Spleen (tissue), 7 donors: Measurements from ENCODE around the gene ACVR2B.

Experiments used
- POLR2A ChIP-seq, 3 donors: fragments of 450-650 bp; IDR thresholded peaks; one replicate each; pipeline ENCODE4 v1.5.1; 2017; ENCODE audit warnings: antibody characterized with exemption in 3 of 3, mild to moderate bottlenecking in 1 of 3
- POLR2AphosphoS5 ChIP-seq, 3 donors: sonication (generic); formaldehyde crosslinking; IDR thresholded peaks; one replicate each; pipeline ENCODE4 v1.5.1; 2017; ENCODE audit warnings: antibody characterized with exemption in 3 of 3
- TF ChIP-seq, protein P1 (sequence below), 11 experiments: fragments of 200-600 bp in 7 of 11; fragments of 450-650 bp in 4 of 11; sonication (generic) in 4 of 11; IDR thresholded peaks in 8 of 11; conservative IDR thresholded peaks in 3 of 11; 1 replicate in 7 of 11; 2 replicates in 4 of 11; pipeline versions ENCODE4 v1.4.0 to v1.8.0; 2016 to 2021; ENCODE audit warnings: antibody characterized with exemption in 11 of 11, inconsistent platforms in 4 of 11, mild to moderate bottlenecking in 1 of 11
- donor health status: DM: no; HTN: no; CAD: no; lungs with moderate emphysema.
- donor health status: DM: no; HTN: no; CAD: no.
- donor health status: DM: no; HTN: no; CAD: no.

DNA sequence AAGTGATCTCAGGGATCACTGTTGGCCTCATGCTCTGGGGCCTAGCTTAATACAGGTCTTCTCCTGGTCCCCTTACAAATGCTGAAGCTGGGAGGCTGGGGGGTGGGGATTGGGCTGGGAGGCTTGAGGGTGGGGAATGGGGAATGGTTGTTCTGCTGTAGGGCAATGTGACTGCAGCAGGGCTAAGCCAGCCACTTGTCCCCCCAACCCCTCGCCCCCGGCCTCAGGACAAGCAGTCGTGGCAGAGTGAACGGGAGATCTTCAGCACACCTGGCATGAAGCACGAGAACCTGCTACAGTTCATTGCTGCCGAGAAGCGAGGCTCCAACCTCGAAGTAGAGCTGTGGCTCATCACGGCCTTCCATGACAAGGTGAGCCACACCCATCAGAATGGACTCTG lies 25.2 kb downstream of the ACVR2B start:
- TF ChIP-seq, protein P1, sequence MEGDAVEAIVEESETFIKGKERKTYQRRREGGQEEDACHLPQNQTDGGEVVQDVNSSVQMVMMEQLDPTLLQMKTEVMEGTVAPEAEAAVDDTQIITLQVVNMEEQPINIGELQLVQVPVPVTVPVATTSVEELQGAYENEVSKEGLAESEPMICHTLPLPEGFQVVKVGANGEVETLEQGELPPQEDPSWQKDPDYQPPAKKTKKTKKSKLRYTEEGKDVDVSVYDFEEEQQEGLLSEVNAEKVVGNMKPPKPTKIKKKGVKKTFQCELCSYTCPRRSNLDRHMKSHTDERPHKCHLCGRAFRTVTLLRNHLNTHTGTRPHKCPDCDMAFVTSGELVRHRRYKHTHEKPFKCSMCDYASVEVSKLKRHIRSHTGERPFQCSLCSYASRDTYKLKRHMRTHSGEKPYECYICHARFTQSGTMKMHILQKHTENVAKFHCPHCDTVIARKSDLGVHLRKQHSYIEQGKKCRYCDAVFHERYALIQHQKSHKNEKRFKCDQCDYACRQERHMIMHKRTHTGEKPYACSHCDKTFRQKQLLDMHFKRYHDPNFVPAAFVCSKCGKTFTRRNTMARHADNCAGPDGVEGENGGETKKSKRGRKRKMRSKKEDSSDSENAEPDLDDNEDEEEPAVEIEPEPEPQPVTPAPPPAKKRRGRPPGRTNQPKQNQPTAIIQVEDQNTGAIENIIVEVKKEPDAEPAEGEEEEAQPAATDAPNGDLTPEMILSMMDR (IDR thresholded peaks at IDR 0.05 in 8 of 11, conservative IDR thresholded peaks at IDR 0.05 in 3 of 11), result no peak
- TF ChIP-seq POLR2A (IDR thresholded peaks at IDR 0.05) (no peak), POLR2AphosphoS5 (IDR thresholded peaks at IDR 0.05) (no peak)
